Caco-2 (cell line): ENCODE measurements around the gene STRBP. TPM values are rescaled to one million over a fixed set of nuclear protein-coding genes. Genes with fewer than 3 reads are reported as not detected.

Experiments used
- BruUV-seq: library from RNA; stranded (reverse); fragments of 400-500 nt; replicated peaks from 2 replicates; lab custom pipeline; 2021; lab: Mats Ljungman, UMichigan
- CTCF ChIA-PET: fragments of 300-600 bp; sonication (Branson Sonifier 250); formaldehyde crosslinking; loops from one replicate; lab custom pipeline; 2022; ENCODE audit warnings: antibody characterized with exemption; lab: Charles Lee
- POLR2A ChIA-PET: fragments of 300-600 bp; sonication (Branson Sonifier 250); formaldehyde crosslinking; loops from one replicate; lab custom pipeline; 2022; ENCODE audit warnings: antibody characterized with exemption; lab: Charles Lee
- DNase-seq, 2 experiments: peaks; one replicate each; pipeline versions ENCODE4 v3.0.0 to v3.0.0-alpha.2; 2020 to 2022
- H3K27me3 ChIP-seq: replicated peaks from 2 replicates; pipeline ENCODE4 v1.6.0; 2011; ENCODE audit warnings: low read length; ENCODE audit not compliant: control insufficient read depth, insufficient read depth
- H3K36me3 ChIP-seq: 2 replicates; pipeline ENCODE4 v1.5.1; 2011; ENCODE audit warnings: low read length; ENCODE audit not compliant: control insufficient read depth, insufficient read depth
- H3K4me1 ChIP-seq: fragments of 250-450 bp; sonication (Bioruptor Pico); 2 replicates; pipeline ENCODE4 v1.5.1; 2020; ENCODE audit warnings: mild to moderate bottlenecking
- H3K4me3 ChIP-seq: 2 replicates; pipeline ENCODE4 v1.5.1; 2011; ENCODE audit warnings: low read depth, mild to moderate bottlenecking, control low read depth, low read length
- H3K9me3 ChIP-seq: fragments of 250-450 bp; sonication (Bioruptor Pico); 2 replicates; pipeline ENCODE4 v1.5.1; 2020; ENCODE audit warnings: mild to moderate bottlenecking, moderate library complexity
- H3K27ac Mint-ChIP-seq: one replicate; pipeline ENCODE4 v1.8.0; 2022; ENCODE audit warnings: mixed read lengths; ENCODE audit not compliant: unreplicated experiment
- H3K27me3 Mint-ChIP-seq: one replicate; pipeline ENCODE4 v1.8.0; 2022; ENCODE audit warnings: mixed read lengths; ENCODE audit not compliant: insufficient read depth, unreplicated experiment
- H3K36me3 Mint-ChIP-seq: one replicate; pipeline ENCODE4 v1.8.0; 2022; ENCODE audit warnings: mild to moderate bottlenecking, mixed read lengths; ENCODE audit not compliant: insufficient read depth, unreplicated experiment
- H3K4me1 Mint-ChIP-seq: one replicate; pipeline ENCODE4 v1.8.0; 2022; ENCODE audit warnings: low read depth, mixed read lengths; ENCODE audit not compliant: unreplicated experiment
- H3K4me3 Mint-ChIP-seq: one replicate; pipeline ENCODE4 v1.8.0; 2022; ENCODE audit warnings: mild to moderate bottlenecking, moderate library complexity, mixed read lengths; ENCODE audit not compliant: unreplicated experiment
- H3K9me3 Mint-ChIP-seq: one replicate; pipeline ENCODE4 v1.8.0; 2022; ENCODE audit warnings: mixed read lengths; ENCODE audit not compliant: unreplicated experiment
- CTCF ChIP-seq, 2 experiments: fragments of 200-600 bp in 1 of 2; IDR thresholded peaks; 1 replicate in 1 of 2; 2 replicates in 1 of 2; pipeline versions ENCODE4 v1.5.1 to v1.8.0; 2011 to 2022; ENCODE audit warnings: antibody characterized with exemption in 1 of 2, control low read depth in 1 of 2, inconsistent platforms in 1 of 2, low read depth in 1 of 2, low read length in 1 of 2, mild to moderate bottlenecking in 1 of 2, moderate library complexity in 1 of 2; ENCODE audit not compliant: insufficient read depth in 1 of 2, severe bottlenecking in 1 of 2, unreplicated experiment in 1 of 2
- intact Hi-C: fragments of 100-400 bp; cut with micrococcal nuclease; formaldehyde crosslinking; loops from one replicate; pipeline ENCODE4 v1.10.0; 2022; ENCODE audit not compliant: unreplicated experiment
- total RNA-seq: library from RNA; stranded (reverse); gene quantifications from 2 replicates; pipeline ENCODE4 v1.2.3, GENCODE V29; 2022

Gene STRBP
- total RNA-seq, 1 experiment from 2014 or later = 43.5 TPM

- Mint-ChIP-seq H3K4me3 (no peak overlapping the region), H3K9me3 (no peaks in the 10 kb centered on the region), H3K4me1 (no peaks in the 10 kb centered on the region), H3K27ac (no peak overlapping the region), H3K27me3 (no peaks in the 10 kb centered on the region), H3K36me3 (peaks cover 19% of the 10 kb centered on the region)
- no TSS peak for BruUV-seq
- intact Hi-C loops = no loop called here
- H3K27me3 ChIP-seq = no peaks in the 10 kb centered on the region
- no peak for TF ChIP-seq CTCF (IDR thresholded peaks at IDR 0.05; ENCODE audit: insufficient read depth in 1 of 2, low read depth in 1 of 2, low read length in 1 of 2, severe bottlenecking in 1 of 2, unreplicated experiment in 1 of 2)
- H3K4me1 ChIP-seq = no peaks in the 10 kb centered on the region
- H3K36me3 ChIP-seq = peaks cover 2% of the 10 kb centered on the region; the same call in 1 of the 2 replicates
- DNase-seq = no peak
- ChIA-PET POLR2A (no interaction called here), CTCF (no interaction called here)
- H3K4me3 ChIP-seq = no peak overlapping the region
- no peaks in the 10 kb centered on the region for H3K9me3 ChIP-seq
These were observed 148.3 kb downstream of the STRBP start for GRCh38 chr9:123120131-123120530.

- intact Hi-C loops = no loop called here
- DNase-seq = no peak
- Histone ChIP-seq H3K4me3 (no peak overlapping the region), H3K4me1 (no peaks in the 10 kb centered on the region), H3K27me3 (no peaks in the 10 kb centered on the region), H3K9me3 (no peaks in the 10 kb centered on the region), H3K36me3 (peaks cover 2% of the 10 kb centered on the region; the same call in 1 of the 2 replicates)
- no peak overlapping the region for H3K4me3 Mint-ChIP-seq
- peaks cover 23% of the 10 kb centered on the region for H3K36me3 Mint-ChIP-seq
- no peaks in the 10 kb centered on the region for H3K4me1 Mint-ChIP-seq
- no peak for TF ChIP-seq CTCF (IDR thresholded peaks at IDR 0.05; ENCODE audit: insufficient read depth in 1 of 2, low read depth in 1 of 2, low read length in 1 of 2, severe bottlenecking in 1 of 2, unreplicated experiment in 1 of 2)
- no peaks in the 10 kb centered on the region for H3K27me3 Mint-ChIP-seq
- BruUV-seq = no TSS peak
- POLR2A ChIA-PET = no interaction called here
- CTCF ChIA-PET = no interaction called here
- H3K9me3 Mint-ChIP-seq = no peaks in the 10 kb centered on the region
- no peak overlapping the region for H3K27ac Mint-ChIP-seq
These were observed 148.8 kb downstream of the STRBP start for GRCh38 chr9:123119566-123119965.

GRCh38 chr9:123116036-123116435 lies 152.3 kb downstream of the STRBP start:
- Histone ChIP-seq H3K9me3 (no peaks in the 10 kb centered on the region), H3K27me3 (no peaks in the 10 kb centered on the region), H3K36me3 (peaks cover 2% of the 10 kb centered on the region; the same call in 1 of the 2 replicates), H3K4me3 (no peak overlapping the region), H3K4me1 (no peaks in the 10 kb centered on the region)
- DNase-seq = no peak
- H3K4me1 Mint-ChIP-seq = no peaks in the 10 kb centered on the region
- ChIA-PET CTCF (no interaction called here), POLR2A (no interaction called here)
- no peak overlapping the region for H3K27ac Mint-ChIP-seq
- H3K4me3 Mint-ChIP-seq = no peak overlapping the region
- no peaks in the 10 kb centered on the region for H3K9me3 Mint-ChIP-seq
- TF ChIP-seq CTCF (IDR thresholded peaks at IDR 0.05; ENCODE audit: insufficient read depth in 1 of 2, low read depth in 1 of 2, low read length in 1 of 2, severe bottlenecking in 1 of 2, unreplicated experiment in 1 of 2) = no peak
- intact Hi-C loops = no loop called here
- no peaks in the 10 kb centered on the region for H3K27me3 Mint-ChIP-seq
- no TSS peak for BruUV-seq
- peaks cover 35% of the 10 kb centered on the region for H3K36me3 Mint-ChIP-seq
